Immature natural killer cell (primary cell): ENCODE data around the gene ZFP36L1. TPM values are rescaled to one million over a fixed set of nuclear protein-coding genes. Genes with fewer than 3 reads are reported as not detected.
A peak's percentile ranks its signal among the peaks of the same experiment; 100 is the strongest.
"Not testable (repeated sequence)": the region's sequence is repeated elsewhere in the genome, so short reads cannot be mapped to it uniquely, and the experiment has no call there.

ENCODE experiments used
- DNase-seq, 3 donors: peaks; one replicate each; pipeline ENCODE4 v3.0.0; 2022; ENCODE audit warnings: mixed read lengths in 1 of 3
- H3K27ac Mint-ChIP-seq, 6 donors: one replicate each; pipeline ENCODE4 v1.8.0; 2020; ENCODE audit warnings: mixed read lengths in 6 of 6, mild to moderate bottlenecking in 5 of 6, inconsistent platforms in 4 of 6, moderate library complexity in 3 of 6
- H3K27me3 Mint-ChIP-seq, 3 donors: one replicate each; pipeline ENCODE4 v1.8.0; 2020 to 2021; ENCODE audit warnings: low read depth in 3 of 3, mild to moderate bottlenecking in 3 of 3, mixed read lengths in 3 of 3, moderate library complexity in 3 of 3, inconsistent platforms in 1 of 3
- H3K36me3 Mint-ChIP-seq, 3 donors: one replicate each; pipeline ENCODE4 v1.8.0; 2020; ENCODE audit warnings: mixed read lengths in 3 of 3, inconsistent platforms in 2 of 3, mild to moderate bottlenecking in 2 of 3
- H3K4me1 Mint-ChIP-seq, 2 donors: one replicate each; pipeline ENCODE4 v1.8.0; 2020; ENCODE audit warnings: inconsistent platforms in 2 of 2, mild to moderate bottlenecking in 2 of 2, mixed read lengths in 2 of 2, moderate library complexity in 1 of 2
- H3K4me3 Mint-ChIP-seq, 5 donors: one replicate each; pipeline ENCODE4 v1.8.0; 2020; ENCODE audit warnings: mild to moderate bottlenecking in 5 of 5, mixed read lengths in 5 of 5, inconsistent platforms in 3 of 5, moderate library complexity in 3 of 5
- H3K9me3 Mint-ChIP-seq, 6 donors: one replicate each; pipeline ENCODE4 v1.8.0; 2020; ENCODE audit warnings: mild to moderate bottlenecking in 6 of 6, mixed read lengths in 6 of 6, inconsistent platforms in 4 of 6, moderate library complexity in 3 of 6
- polyA plus RNA-seq, 3 donors: library from polyadenylated mRNA; unstranded; fragments of 300-500 nt; fragmentation: Illumina TruSeq; gene quantifications; one replicate each; pipeline ENCODE4 v1.2.3, GENCODE V29; 2021

The ZFP36L1 gene
- polyA plus RNA-seq, 3 donors from 2014 or later = 36.6 to 126 (median 61.8) TPM

DNA sequence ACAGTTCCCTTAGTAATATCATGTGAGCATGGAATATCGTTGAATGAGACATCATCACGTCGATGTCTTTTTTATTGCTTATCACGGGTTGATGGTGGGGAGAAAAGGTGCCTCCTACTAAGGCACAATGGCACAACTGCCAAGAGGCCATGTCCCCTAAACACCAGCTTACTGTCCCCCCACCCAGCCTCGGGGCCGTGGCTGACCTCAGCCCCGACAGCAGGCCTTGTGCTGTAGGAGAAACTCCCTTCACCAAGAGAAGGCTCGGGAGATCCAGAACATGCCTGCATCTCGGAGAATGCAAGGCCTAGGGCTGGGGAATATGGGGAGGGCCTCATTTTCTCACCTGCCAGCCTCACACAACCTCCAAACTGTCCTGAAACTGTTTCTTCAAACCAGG, 22.8 kb downstream of the ZFP36L1 start:
- Mint-ChIP-seq H3K27me3 (peaks cover 0 to 2% (median 2%) of the 10 kb centered on the region in 3 donors), H3K4me1 (peaks cover 27 to 45% of the 10 kb centered on the region in 2 donors), H3K36me3 (peaks cover 0 to 13% (median 5%) of the 10 kb centered on the region in 3 donors), H3K4me3 (peak overlapping the region in 1 of 5 donors; percentile 10), H3K9me3 (no peaks in the 10 kb centered on the region), H3K27ac (peak overlapping the region in 3 of 6 donors; percentile 19 to 77 (median 34))
- no peak for DNase-seq

- peaks cover 0 to 4% (median 2%) of the 10 kb centered on the region in 3 donors for H3K27me3 Mint-ChIP-seq
- H3K36me3 Mint-ChIP-seq = peaks cover 0 to 13% (median 5%) of the 10 kb centered on the region in 3 donors
- H3K27ac Mint-ChIP-seq = no peak overlapping the region
These were observed 24.6 kb downstream of the ZFP36L1 start for GRCh38 chr14:68768316-68768715.

DNA sequence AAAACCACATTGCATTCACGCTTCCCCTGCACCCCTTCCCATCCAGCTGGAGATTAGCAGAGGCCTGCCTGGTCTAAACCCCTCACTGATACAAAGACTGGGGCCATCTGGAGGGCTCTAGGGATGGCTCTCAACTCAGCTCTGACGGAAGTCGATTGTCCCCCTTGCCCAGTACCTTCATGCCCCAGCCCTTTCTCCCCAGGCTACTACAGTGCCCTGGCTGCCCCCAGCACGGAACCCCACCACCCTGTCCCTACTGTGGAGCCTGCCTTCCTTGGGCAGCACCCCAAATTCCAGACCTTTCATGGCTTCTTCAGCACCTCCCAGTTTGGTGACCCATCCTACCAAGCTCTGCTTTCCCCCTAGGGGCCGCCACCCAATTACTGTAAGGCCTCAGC, 25.6 kb downstream of the ZFP36L1 start:
- peaks cover 20 to 28% of the 10 kb centered on the region in 2 donors for H3K4me1 Mint-ChIP-seq
- no peak overlapping the region for H3K27ac Mint-ChIP-seq
- H3K36me3 Mint-ChIP-seq = peaks cover 0 to 13% (median 0%) of the 10 kb centered on the region in 3 donors
- H3K27me3 Mint-ChIP-seq = peaks cover 0 to 5% (median 2%) of the 10 kb centered on the region in 3 donors
- H3K4me3 Mint-ChIP-seq = no peak overlapping the region
- no peak for DNase-seq
- peaks cover 0 to 2% (median 0%) of the 10 kb centered on the region in 6 donors for H3K9me3 Mint-ChIP-seq

More at GRCh38 chr14:68768316-68768715, 24.6 kb downstream of the ZFP36L1 start:
- Mint-ChIP-seq H3K4me3 (no peak overlapping the region), H3K4me1 (peaks cover 24 to 39% of the 10 kb centered on the region in 2 donors), H3K9me3 (no peaks in the 10 kb centered on the region)
- no peak for DNase-seq

DNA sequence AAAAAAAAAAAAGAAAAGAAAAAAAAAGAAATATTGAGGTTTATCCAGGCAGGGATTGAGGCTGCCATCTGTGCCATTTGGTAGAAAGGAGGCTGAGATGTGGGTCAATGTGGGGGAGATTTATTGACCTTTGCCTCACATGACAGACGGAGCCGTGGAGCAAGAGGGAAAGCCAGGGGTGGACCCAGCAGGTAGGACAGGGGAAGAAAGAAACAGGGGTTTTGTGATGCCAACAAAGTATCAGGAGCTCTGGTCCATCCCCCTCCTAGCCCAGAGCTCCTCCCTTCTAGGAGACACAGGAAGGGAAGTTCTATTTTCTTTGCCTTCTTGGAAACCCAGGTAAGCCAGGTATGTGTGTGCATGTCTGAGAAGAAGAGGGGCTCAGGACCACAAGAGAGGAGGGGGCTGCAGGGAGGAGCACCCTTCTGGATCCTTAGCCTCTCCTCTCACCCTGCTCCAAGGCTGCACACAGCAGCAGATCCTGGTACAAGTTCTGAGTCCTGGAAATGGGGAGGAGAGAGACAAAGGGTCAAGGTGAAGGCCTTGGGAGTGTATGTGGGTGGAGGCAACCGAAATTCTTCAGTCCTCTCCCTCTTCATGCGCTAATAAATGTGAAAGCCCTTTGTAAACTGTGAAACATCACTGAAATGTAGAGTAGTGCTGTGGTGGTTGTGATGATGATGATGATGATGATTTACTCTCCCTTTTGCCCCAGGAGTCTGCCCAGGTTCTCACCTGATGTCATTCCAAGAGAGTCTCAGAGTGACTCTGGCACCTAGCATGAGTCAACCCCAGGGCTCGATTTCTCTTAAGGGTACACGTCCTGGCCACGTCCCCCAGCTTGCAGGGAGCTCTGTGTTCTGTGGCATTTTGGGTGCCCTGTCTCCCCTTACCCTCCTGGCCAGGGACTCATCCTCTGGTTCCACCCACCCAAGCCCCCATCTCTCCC, 26.3 kb downstream of the ZFP36L1 start:
- Mint-ChIP-seq H3K4me1 (peaks cover 15 to 22% of the 10 kb centered on the region in 2 donors), H3K27me3 (peaks cover 0 to 6% (median 0%) of the 10 kb centered on the region in 3 donors), H3K9me3 (peaks cover 0 to 3% (median 0%) of the 10 kb centered on the region in 6 donors), H3K36me3 (peaks cover 0 to 13% (median 0%) of the 10 kb centered on the region in 3 donors), H3K27ac (no peak overlapping the region), H3K4me3 (no peak overlapping the region)
- no peak for DNase-seq

DNA sequence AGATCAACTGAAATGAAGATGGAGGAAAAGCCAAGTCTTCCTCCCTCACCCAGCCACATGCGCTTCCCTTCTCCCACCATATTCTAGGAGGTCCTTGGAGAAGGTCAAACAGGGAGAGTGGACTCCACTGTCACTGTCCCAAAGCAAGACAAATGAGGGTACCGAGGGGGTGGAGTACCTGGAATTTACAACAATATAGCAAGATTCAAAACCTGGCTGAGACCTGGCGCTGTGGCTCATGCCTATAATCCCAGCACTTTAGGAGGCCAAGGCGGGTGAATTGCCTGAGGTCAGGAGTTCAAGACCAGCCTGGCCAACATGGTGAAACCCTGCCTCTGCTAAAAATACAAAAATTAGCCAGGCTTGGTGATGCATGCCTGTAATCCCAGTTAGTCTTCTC, 29.0 kb downstream of the ZFP36L1 start:
- H3K36me3 Mint-ChIP-seq, DNase-seq, H3K9me3 Mint-ChIP-seq, H3K4me3 Mint-ChIP-seq, H3K4me1 Mint-ChIP-seq, H3K27me3 Mint-ChIP-seq, H3K27ac Mint-ChIP-seq: not testable (repeated sequence)

DNA sequence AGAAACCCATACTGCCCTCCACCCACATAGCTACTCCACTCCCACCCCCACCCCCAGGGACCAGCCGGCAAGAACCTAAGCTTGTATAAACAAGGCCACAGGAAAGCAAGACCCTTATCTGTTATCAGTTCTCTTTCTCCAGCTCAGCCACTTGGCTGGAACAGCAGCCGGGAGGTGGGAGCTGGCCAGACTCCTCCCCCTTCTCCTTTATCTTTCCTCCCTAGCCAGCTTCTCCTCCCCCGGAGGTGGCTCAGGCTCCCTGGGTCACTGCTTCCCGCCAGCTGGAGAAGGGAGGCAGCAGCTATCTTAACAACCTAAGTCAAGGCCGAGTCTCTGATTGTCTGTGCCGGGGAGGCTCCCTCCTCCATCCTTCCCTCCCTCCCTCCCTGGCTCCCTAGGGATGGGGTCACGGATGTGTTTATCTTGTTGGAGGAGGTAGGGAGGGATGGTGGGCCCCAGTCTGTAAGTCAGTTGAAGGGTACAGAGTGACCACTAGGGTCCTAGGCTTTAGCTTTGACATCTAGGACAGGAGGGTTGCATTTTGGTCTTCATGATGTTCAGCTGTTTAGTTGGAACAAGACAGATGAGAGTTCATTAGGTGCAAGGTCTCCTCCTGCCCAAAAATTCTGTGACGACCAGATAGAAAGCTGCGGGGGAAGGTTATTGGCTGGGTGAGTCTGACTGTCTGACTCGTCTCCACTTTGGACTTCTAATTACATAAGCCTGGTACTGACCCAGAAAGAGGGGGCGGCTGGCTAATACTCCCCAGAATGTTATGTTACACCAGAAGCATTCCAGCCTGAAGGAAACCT, 29.7 kb downstream of the ZFP36L1 start:
- peaks cover 0 to 5% (median 0%) of the 10 kb centered on the region in 3 donors for H3K36me3 Mint-ChIP-seq
- no peak overlapping the region for H3K27ac Mint-ChIP-seq
- no peak overlapping the region for H3K4me3 Mint-ChIP-seq
- peaks cover 0 to 7% (median 0%) of the 10 kb centered on the region in 3 donors for H3K27me3 Mint-ChIP-seq
- H3K4me1 Mint-ChIP-seq = peaks cover 0 to 3% of the 10 kb centered on the region in 2 donors
- H3K9me3 Mint-ChIP-seq = peaks cover 0 to 3% (median 0%) of the 10 kb centered on the region in 6 donors
- no peak for DNase-seq

DNA sequence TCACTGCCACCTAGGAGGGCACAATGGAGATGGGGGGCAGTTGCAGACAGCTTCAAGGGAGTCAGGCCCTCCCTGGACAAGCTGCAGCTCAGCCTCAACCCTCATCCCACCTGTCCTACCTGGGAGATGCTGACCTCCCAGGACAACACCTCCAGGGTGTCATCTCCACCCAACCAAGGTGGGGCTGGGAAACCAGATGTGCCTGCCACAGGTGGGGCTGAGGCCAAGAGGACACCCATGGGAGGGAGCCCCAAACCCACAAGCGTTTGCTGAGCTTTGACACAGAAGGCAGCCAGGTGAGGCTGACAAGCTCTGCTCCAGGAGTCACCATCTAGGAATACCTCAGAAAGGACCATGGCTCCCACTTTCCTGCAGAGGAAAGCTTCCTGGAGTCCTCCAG, 31.5 kb downstream of the ZFP36L1 start:
- Mint-ChIP-seq H3K4me3 (no peak overlapping the region), H3K27me3 (peaks cover 0 to 7% (median 0%) of the 10 kb centered on the region in 3 donors), H3K27ac (no peak overlapping the region), H3K36me3 (peaks cover 0 to 5% (median 0%) of the 10 kb centered on the region in 3 donors), H3K9me3 (peaks cover 0 to 3% (median 0%) of the 10 kb centered on the region in 6 donors), H3K4me1 (peaks cover 7 to 12% of the 10 kb centered on the region in 2 donors)
- DNase-seq = no peak

DNA sequence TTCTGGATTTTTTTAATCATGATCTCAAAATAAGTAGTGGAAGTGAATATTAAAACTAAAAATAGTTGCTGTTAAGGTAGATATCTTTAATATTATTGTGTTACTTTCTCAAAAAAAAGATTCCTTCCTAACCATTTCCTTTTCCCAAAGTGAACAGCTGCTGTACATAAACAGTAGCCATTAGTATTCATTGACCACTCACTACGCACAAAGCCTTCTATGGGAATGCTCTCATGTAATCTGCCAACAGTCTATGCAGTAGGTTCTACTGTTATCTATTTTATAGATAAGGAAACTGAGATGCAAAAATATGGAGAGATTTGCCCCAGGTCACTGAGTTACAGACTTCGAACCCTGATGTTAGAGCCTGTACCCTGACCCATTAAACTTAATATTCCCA, 32.1 kb downstream of the ZFP36L1 start:
- Mint-ChIP-seq H3K4me1 (peaks cover 7 to 12% of the 10 kb centered on the region in 2 donors), H3K4me3 (no peak overlapping the region), H3K9me3 (peaks cover 0 to 3% (median 0%) of the 10 kb centered on the region in 6 donors), H3K27me3 (peaks cover 0 to 9% (median 0%) of the 10 kb centered on the region in 3 donors), H3K27ac (peak overlapping the region in 1 of 6 donors; percentile 76), H3K36me3 (peaks cover 0 to 3% (median 0%) of the 10 kb centered on the region in 3 donors)
- DNase-seq = no peak

DNA sequence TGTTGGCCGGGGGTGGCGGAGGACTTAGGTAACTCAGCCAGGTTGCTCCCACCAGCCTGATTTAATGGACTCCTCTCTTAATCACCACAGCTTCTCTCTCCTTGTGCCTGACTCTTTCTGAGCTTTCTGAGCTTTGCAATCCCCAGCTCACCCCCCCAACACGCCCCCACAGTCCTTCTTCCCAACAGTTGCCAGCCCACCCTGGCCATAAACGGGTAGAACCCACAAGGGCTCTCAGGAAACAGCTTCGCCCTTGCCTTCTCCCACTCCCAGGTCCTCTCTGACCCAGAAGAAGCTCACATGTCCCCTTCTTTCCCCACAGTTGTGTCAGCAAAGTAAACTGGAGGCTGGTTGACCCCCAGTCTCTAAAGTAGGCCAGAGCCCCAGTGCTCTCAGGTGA, 32.9 kb downstream of the ZFP36L1 start:
- Mint-ChIP-seq H3K4me1 (peaks cover 7 to 12% of the 10 kb centered on the region in 2 donors), H3K4me3 (no peak overlapping the region), H3K36me3 (no peaks in the 10 kb centered on the region), H3K27me3 (peaks cover 0 to 7% (median 0%) of the 10 kb centered on the region in 3 donors), H3K27ac (no peak overlapping the region), H3K9me3 (peaks cover 0 to 3% (median 0%) of the 10 kb centered on the region in 6 donors)
- DNase-seq = no peak

DNA sequence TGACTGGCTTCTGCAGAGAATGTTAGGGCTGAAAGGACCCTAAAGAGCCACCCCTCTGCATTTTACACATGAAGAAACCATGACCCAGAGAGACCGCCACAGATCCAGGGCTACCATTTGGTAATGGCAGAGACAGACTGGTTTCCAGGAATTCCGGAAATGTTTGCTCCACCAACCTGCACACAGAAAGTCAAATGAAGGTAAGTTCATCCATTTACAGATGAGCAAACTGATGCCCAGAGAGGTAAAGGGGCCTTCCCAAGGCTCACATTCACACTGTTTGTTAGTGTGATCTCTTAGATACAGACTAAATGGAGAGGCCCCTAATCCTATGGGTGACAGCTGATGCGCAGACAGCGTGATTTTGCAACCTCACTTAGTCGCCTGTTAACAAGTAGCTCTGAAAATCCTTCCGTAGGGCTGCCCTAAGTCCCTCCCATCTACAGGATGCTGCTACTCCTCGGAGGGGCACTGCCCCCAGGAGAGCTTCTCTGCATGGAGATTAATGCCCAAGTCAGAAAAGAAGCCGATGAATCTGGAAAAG, 33.8 kb downstream of the ZFP36L1 start:
- H3K4me1 Mint-ChIP-seq = peaks cover 7 to 15% of the 10 kb centered on the region in 2 donors
- H3K36me3 Mint-ChIP-seq = no peaks in the 10 kb centered on the region
- no peak overlapping the region for H3K4me3 Mint-ChIP-seq
- no peak overlapping the region for H3K27ac Mint-ChIP-seq
- H3K27me3 Mint-ChIP-seq = peaks cover 0 to 4% (median 0%) of the 10 kb centered on the region in 3 donors
- peaks cover 0 to 3% (median 0%) of the 10 kb centered on the region in 6 donors for H3K9me3 Mint-ChIP-seq
- DNase-seq = no peak

GRCh38 chr14:68758301-68758700, 34.6 kb downstream of the ZFP36L1 start:
- Mint-ChIP-seq H3K4me3 (no peak overlapping the region), H3K4me1 (peaks cover 9 to 21% of the 10 kb centered on the region in 2 donors), H3K27me3 (peaks cover 0 to 4% (median 0%) of the 10 kb centered on the region in 3 donors), H3K9me3 (peaks cover 0 to 3% (median 0%) of the 10 kb centered on the region in 6 donors), H3K27ac (no peak overlapping the region), H3K36me3 (no peaks in the 10 kb centered on the region)
- no peak for DNase-seq

DNA sequence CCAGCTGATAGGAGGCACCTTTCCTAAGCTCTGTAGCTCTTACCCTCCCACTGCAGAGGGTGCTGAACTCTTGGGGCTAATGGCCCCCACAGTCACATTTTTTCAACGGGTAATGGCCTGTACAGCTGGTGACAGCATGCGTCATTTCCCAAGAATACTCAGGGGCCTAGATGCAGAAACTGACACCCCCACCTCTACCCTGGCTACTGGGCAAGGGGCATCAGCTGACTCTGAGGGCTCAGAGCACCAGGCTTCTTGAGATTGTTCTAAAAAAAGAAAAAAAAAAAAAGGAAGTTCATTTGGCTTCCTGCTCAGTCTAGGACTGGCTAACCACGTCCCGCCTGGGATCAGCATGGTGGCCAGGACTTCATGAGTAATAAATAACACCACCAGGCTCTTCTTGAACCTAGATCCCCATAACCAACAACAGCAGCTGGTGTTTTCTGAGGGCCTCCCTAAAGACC, 35.2 kb downstream of the ZFP36L1 start:
- Mint-ChIP-seq H3K4me3 (no peak overlapping the region), H3K36me3 (no peaks in the 10 kb centered on the region)
- DNase-seq = peak in 1 of 3 donors; percentile 9

GRCh38 chr14:68756734-68757133, 36.1 kb downstream of the ZFP36L1 start:
- Mint-ChIP-seq H3K4me1 (peaks cover 9 to 21% of the 10 kb centered on the region in 2 donors), H3K27me3 (peaks cover 0 to 3% (median 2%) of the 10 kb centered on the region in 3 donors), H3K4me3 (no peak overlapping the region), H3K36me3 (no peaks in the 10 kb centered on the region), H3K27ac (no peak overlapping the region), H3K9me3 (no peaks in the 10 kb centered on the region)
- DNase-seq = no peak

More for the DNA sequence above, 35.2 kb downstream of the ZFP36L1 start:
- H3K9me3 Mint-ChIP-seq = peaks cover 0 to 3% (median 0%) of the 10 kb centered on the region in 6 donors
- no peak overlapping the region for H3K27ac Mint-ChIP-seq
- peaks cover 9 to 21% of the 10 kb centered on the region in 2 donors for H3K4me1 Mint-ChIP-seq
- peaks cover 0 to 4% (median 0%) of the 10 kb centered on the region in 3 donors for H3K27me3 Mint-ChIP-seq
